Fibroblast of lung (primary cell): Measurements from ENCODE around the gene DCN. TPM values are rescaled to one million over a fixed set of nuclear protein-coding genes. Genes with fewer than 3 reads are reported as not detected.

Experiments used
- DNase-seq, 2 donors: peaks; one replicate each; pipeline versions ENCODE4 v3.0.0 to v3.0.0-alpha.2; 2010; ENCODE audit warnings: low read depth in 2 of 2
- H2AFZ ChIP-seq: 2 replicates; pipeline ENCODE4 v1.5.1; 2012; ENCODE audit warnings: low read length, control low read depth, inconsistent platforms
- H3K27ac ChIP-seq: 2 replicates; pipeline ENCODE4 v1.5.1; 2011; ENCODE audit warnings: low read length, control low read depth; ENCODE audit not compliant: insufficient read depth
- H3K27me3 ChIP-seq: 2 replicates; pipeline ENCODE4 v1.5.1; 2011; ENCODE audit warnings: mild to moderate bottlenecking, low read length; ENCODE audit not compliant: control insufficient read depth, insufficient read depth
- H3K36me3 ChIP-seq: 2 replicates; pipeline ENCODE4 v1.5.1; 2011; ENCODE audit warnings: low read length; ENCODE audit not compliant: control insufficient read depth, insufficient read depth
- H3K4me1 ChIP-seq: 2 replicates; pipeline ENCODE4 v1.5.1; 2011; ENCODE audit warnings: low read length; ENCODE audit not compliant: control insufficient read depth, insufficient read depth; ENCODE audit errors: extremely low read depth
- H3K4me2 ChIP-seq: 2 replicates; pipeline ENCODE4 v1.5.1; 2011; ENCODE audit warnings: low read length, control low read depth; ENCODE audit not compliant: insufficient read depth; ENCODE audit errors: extremely low read depth
- H3K4me3 ChIP-seq, 4 experiments: fragments of 200-600 bp in 1 of 4; sonication (generic) in 1 of 4; replicated peaks in 1 of 4; 2 replicates each; pipeline ENCODE4 v1.5.1; 2011 to 2016; ENCODE audit warnings: low read length in 4 of 4, low read depth in 3 of 4, mild to moderate bottlenecking in 3 of 4, control low read depth in 2 of 4, inconsistent platforms in 1 of 4, mixed read lengths in 1 of 4; ENCODE audit not compliant: insufficient read depth in 1 of 4; ENCODE audit errors: control extremely low read depth in 1 of 4
- H3K79me2 ChIP-seq: 2 replicates; pipeline ENCODE4 v1.5.1; 2012; ENCODE audit warnings: mild to moderate bottlenecking, low read length, inconsistent platforms; ENCODE audit not compliant: control insufficient read depth, insufficient read depth
- H3K9ac ChIP-seq: 2 replicates; pipeline ENCODE4 v1.5.1; 2011; ENCODE audit warnings: mild to moderate bottlenecking, low read length, control low read depth; ENCODE audit not compliant: insufficient read depth
- H3K9me3 ChIP-seq: 2 replicates; pipeline ENCODE4 v1.5.1; 2012; ENCODE audit warnings: low read depth, low read length; ENCODE audit not compliant: control insufficient read depth, insufficient read depth
- H4K20me1 ChIP-seq: 2 replicates; pipeline ENCODE4 v1.5.1; 2011; ENCODE audit warnings: low read length; ENCODE audit not compliant: control insufficient read depth, insufficient read depth; ENCODE audit errors: extremely low read depth
- EZH2 ChIP-seq: IDR thresholded peaks from 2 replicates; pipeline ENCODE4 v1.5.1; 2012; ENCODE audit warnings: low read length, control low read depth, mild to moderate bottlenecking; ENCODE audit errors: missing control alignments
- polyA plus RNA-seq, 2 donors: library from polyadenylated mRNA; depleted of rRNA in 1 of 2; stranded (reverse) in 1 of 2; unstranded in 1 of 2; fragments of >200 nt; gene quantifications; 2 replicates each; pipeline ENCODE4 v1.2.1, GENCODE V29; 2011 to 2012; ENCODE audit warnings: missing spikeins in 1 of 2
- total RNA-seq: library from RNA; depleted of rRNA; stranded (reverse); fragments of >200 nt; gene quantifications from 2 replicates; pipeline ENCODE4 v1.2.1, GENCODE V29; 2014
- TF ChIP-seq, protein P1 (sequence below), 2 donors: IDR thresholded peaks in 1 of 2; conservative IDR thresholded peaks in 1 of 2; 1 replicate in 1 of 2; 2 replicates in 1 of 2; pipeline ENCODE4 v1.5.1; 2011 to 2012; ENCODE audit warnings: low read length in 2 of 2, control low read depth in 1 of 2, inconsistent platforms in 1 of 2, low read depth in 1 of 2, mild to moderate bottlenecking in 1 of 2

The DCN gene
- total and polyA plus RNA-seq, 2 donors (not counting 1 experiment from before 2014, with no cell fraction given) = 902 to 4,941 TPM

DNA sequence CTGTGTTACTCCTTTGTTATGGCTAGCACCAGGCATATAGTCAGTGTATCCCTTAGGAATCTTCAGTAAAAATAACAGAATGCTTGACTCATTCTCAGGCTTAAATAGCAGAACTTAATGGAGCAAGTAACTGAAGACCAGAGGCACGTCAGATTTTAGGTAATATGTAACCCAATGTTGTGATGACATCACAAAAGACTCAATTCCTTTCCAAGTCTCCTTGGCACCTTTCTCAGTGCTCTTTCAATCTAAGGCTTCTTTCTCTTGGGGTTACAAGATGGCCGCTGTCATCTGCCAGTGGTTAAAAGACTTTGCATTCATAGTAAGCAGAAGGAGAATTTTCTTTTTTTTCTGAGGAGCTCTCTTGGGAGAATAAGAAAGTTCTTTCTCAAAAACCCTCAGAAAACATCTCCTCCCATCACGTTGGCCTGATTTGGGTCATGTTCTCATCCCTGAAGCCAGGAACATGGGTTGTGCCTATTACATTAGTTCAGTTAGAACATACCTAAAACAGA is 33.4 kb upstream of the DCN start:
- Histone ChIP-seq H3K4me1 (no peaks in the 10 kb centered on the region), H3K4me2 (no peak overlapping the region), H4K20me1 (no peaks in the 10 kb centered on the region), H3K36me3 (no peaks in the 10 kb centered on the region), H2AFZ (no peak overlapping the region), H3K9me3 (no peaks in the 10 kb centered on the region), H3K27me3 (no peaks in the 10 kb centered on the region), H3K79me2 (no peaks in the 10 kb centered on the region), H3K27ac (no peak overlapping the region), H3K4me3 (no peak overlapping the region), H3K9ac (no peak overlapping the region)
- peak; percentile 29 to 69 for DNase-seq
- TF ChIP-seq EZH2 = no peak
- TF ChIP-seq, protein P1, sequence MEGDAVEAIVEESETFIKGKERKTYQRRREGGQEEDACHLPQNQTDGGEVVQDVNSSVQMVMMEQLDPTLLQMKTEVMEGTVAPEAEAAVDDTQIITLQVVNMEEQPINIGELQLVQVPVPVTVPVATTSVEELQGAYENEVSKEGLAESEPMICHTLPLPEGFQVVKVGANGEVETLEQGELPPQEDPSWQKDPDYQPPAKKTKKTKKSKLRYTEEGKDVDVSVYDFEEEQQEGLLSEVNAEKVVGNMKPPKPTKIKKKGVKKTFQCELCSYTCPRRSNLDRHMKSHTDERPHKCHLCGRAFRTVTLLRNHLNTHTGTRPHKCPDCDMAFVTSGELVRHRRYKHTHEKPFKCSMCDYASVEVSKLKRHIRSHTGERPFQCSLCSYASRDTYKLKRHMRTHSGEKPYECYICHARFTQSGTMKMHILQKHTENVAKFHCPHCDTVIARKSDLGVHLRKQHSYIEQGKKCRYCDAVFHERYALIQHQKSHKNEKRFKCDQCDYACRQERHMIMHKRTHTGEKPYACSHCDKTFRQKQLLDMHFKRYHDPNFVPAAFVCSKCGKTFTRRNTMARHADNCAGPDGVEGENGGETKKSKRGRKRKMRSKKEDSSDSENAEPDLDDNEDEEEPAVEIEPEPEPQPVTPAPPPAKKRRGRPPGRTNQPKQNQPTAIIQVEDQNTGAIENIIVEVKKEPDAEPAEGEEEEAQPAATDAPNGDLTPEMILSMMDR (conservative IDR thresholded peaks at IDR 0.05 in 1 of 2, IDR thresholded peaks at IDR 0.05 in 1 of 2; ENCODE audit: low read depth in 1 of 2, low read length in 2 of 2) = no peak

DNA sequence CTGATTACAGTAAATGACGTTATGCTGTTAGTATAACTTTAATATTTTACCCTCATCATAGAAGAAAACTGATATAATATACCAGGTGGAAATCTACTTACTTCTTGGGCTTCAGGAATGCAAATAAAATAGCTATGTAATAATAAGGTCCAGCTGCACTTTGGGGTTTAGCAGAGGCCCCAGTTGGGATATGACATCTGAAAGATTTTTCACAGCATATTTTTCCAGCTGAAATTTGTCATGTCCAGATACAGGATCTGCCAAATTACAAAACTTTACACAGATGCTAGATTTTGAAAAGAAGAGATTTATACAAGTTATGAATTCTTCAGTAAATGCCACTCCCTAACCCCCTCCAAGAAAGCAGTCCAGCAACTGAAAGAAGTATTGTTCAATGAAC is 29.2 kb upstream of the DCN start:
- no peaks in the 10 kb centered on the region for H3K36me3 ChIP-seq
- H3K4me3 ChIP-seq = no peak overlapping the region
- H3K79me2 ChIP-seq = no peaks in the 10 kb centered on the region
- no peaks in the 10 kb centered on the region for H3K9me3 ChIP-seq
- DNase-seq = no peak
- H3K27ac ChIP-seq = no peak overlapping the region
- no peak overlapping the region for H3K9ac ChIP-seq
- H4K20me1 ChIP-seq = no peaks in the 10 kb centered on the region
- H3K4me1 ChIP-seq = no peaks in the 10 kb centered on the region
- no peaks in the 10 kb centered on the region for H3K27me3 ChIP-seq
- no peak overlapping the region for H2AFZ ChIP-seq
- no peak for TF ChIP-seq EZH2
- TF ChIP-seq, protein P1 (conservative IDR thresholded peaks at IDR 0.05 in 1 of 2, IDR thresholded peaks at IDR 0.05 in 1 of 2; ENCODE audit: low read depth in 1 of 2, low read length in 2 of 2) = no peak
- no peak overlapping the region for H3K4me2 ChIP-seq

DNA sequence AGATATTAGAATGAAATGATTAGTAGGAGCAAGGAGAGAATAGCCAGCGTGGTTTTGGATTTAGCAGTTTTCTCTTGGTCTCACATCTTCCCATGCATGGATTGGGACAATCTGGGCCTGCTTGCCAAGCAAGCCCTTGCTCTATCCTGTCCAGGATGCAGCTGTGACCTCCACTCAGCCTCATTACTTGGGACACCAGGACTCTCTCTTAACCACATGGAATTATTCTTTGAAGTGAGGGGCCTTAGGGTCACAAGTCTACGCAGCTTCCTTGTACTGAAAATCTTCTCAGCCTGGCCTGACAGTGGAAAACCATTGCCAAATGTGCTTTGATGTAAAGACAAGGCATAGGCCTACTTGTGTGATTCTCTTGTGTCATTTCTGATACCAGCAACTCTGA is 28.0 kb upstream of the DCN start:
- no peaks in the 10 kb centered on the region for H3K36me3 ChIP-seq
- H2AFZ ChIP-seq = peak overlapping the region; percentile 27
- no peak overlapping the region for H3K27ac ChIP-seq
- H3K4me2 ChIP-seq = no peak overlapping the region
- H3K27me3 ChIP-seq = no peaks in the 10 kb centered on the region
- no peaks in the 10 kb centered on the region for H3K9me3 ChIP-seq
- no peak for DNase-seq
- H4K20me1 ChIP-seq = no peaks in the 10 kb centered on the region
- H3K9ac ChIP-seq = no peak overlapping the region
- no peaks in the 10 kb centered on the region for H3K79me2 ChIP-seq
- TF ChIP-seq, protein P1 (conservative IDR thresholded peaks at IDR 0.05 in 1 of 2, IDR thresholded peaks at IDR 0.05 in 1 of 2; ENCODE audit: low read depth in 1 of 2, low read length in 2 of 2) = no peak
- TF ChIP-seq EZH2 = no peak
- peaks cover 4% of the 10 kb centered on the region for H3K4me1 ChIP-seq
- no peak overlapping the region for H3K4me3 ChIP-seq
